CD4-positive, alpha-beta memory T cell (primary cell): ENCODE data around the gene LEMD2. TPM values are rescaled to one million over a fixed set of nuclear protein-coding genes. Genes with fewer than 3 reads are reported as not detected.

Experiments
- CTCF ChIA-PET: fragments of 350-600 bp; sonication (Branson Sonifier 250); formaldehyde crosslinking; loops from one replicate; lab custom pipeline; 2021; ENCODE audit warnings: inconsistent platforms; ENCODE audit not compliant: partially characterized antibody; lab: Charles Lee
- POLR2A ChIA-PET: fragments of 350-600 bp; sonication (Branson Sonifier 250); formaldehyde crosslinking; loops from one replicate; lab custom pipeline; 2021; ENCODE audit not compliant: partially characterized antibody; lab: Charles Lee
- DNase-seq, 5 donors: peaks; one replicate each; pipeline versions ENCODE4 v3.0.0 to v3.0.0-alpha.2; 2020 to 2022; ENCODE audit warnings: mixed read lengths in 1 of 5
- H3K27ac ChIP-seq: one replicate; pipeline ENCODE4 v1.7.0; 2013; ENCODE audit warnings: low read depth, low read length
- H3K27me3 ChIP-seq: 2 replicates; pipeline ENCODE4 v1.7.0; 2013; ENCODE audit warnings: mild to moderate bottlenecking, low read length, moderate library complexity; ENCODE audit not compliant: insufficient read depth
- H3K36me3 ChIP-seq: 2 replicates; pipeline ENCODE4 v1.7.0; 2013; ENCODE audit warnings: mild to moderate bottlenecking, low read length, moderate library complexity; ENCODE audit not compliant: insufficient read depth
- H3K4me1 ChIP-seq: 2 replicates; pipeline ENCODE4 v1.7.0; 2013; ENCODE audit warnings: mild to moderate bottlenecking, low read length, moderate library complexity; ENCODE audit not compliant: insufficient read depth
- H3K4me3 ChIP-seq, 2 donors: one replicate each; pipeline ENCODE4 v1.7.0; 2013; ENCODE audit warnings: low read length in 2 of 2, mild to moderate bottlenecking in 1 of 2
- H3K9me3 ChIP-seq, 2 donors: one replicate each; pipeline ENCODE4 v1.7.0; 2013; ENCODE audit warnings: low read length in 2 of 2, control low read depth in 1 of 2; ENCODE audit not compliant: control insufficient read depth in 1 of 2
- H3K27ac Mint-ChIP-seq, 7 donors: one replicate each; pipeline ENCODE4 v1.8.0; 2020 to 2021; ENCODE audit warnings: mixed read lengths in 7 of 7, mild to moderate bottlenecking in 6 of 7, inconsistent platforms in 3 of 7, moderate library complexity in 3 of 7
- H3K27me3 Mint-ChIP-seq, 2 donors: one replicate each; pipeline ENCODE4 v1.8.0; 2020 to 2021; ENCODE audit warnings: mixed read lengths in 2 of 2
- H3K36me3 Mint-ChIP-seq, 2 donors: one replicate each; pipeline ENCODE4 v1.8.0; 2020 to 2021; ENCODE audit warnings: mixed read lengths in 2 of 2, inconsistent platforms in 1 of 2, mild to moderate bottlenecking in 1 of 2
- H3K4me1 Mint-ChIP-seq, 4 donors: one replicate each; pipeline ENCODE4 v1.8.0; 2020 to 2021; ENCODE audit warnings: mixed read lengths in 4 of 4, mild to moderate bottlenecking in 1 of 4
- H3K4me3 Mint-ChIP-seq, 8 donors: one replicate each; pipeline ENCODE4 v1.8.0; 2020 to 2021; ENCODE audit warnings: mixed read lengths in 8 of 8, mild to moderate bottlenecking in 7 of 8, moderate library complexity in 6 of 8, inconsistent platforms in 3 of 8
- H3K9me3 Mint-ChIP-seq, 8 donors: one replicate each; pipeline ENCODE4 v1.8.0; 2020 to 2021; ENCODE audit warnings: mixed read lengths in 8 of 8, mild to moderate bottlenecking in 5 of 8, inconsistent platforms in 3 of 8, moderate library complexity in 1 of 8
- intact Hi-C: fragments of 100-400 bp; cut with micrococcal nuclease; formaldehyde crosslinking; loops from one replicate; pipeline ENCODE4 v1.15.1; 2023
- polyA plus RNA-seq, 2 donors: library from polyadenylated mRNA; unstranded; fragments of 300-500 nt; fragmentation: Illumina TruSeq; gene quantifications; one replicate each; pipeline ENCODE4 v1.2.3, GENCODE V29; 2021
- total RNA-seq, 2 experiments: library from RNA; stranded (reverse); gene quantifications; one replicate each; pipeline ENCODE4 v1.2.3, GENCODE V29; 2021

The LEMD2 gene
- total and polyA plus RNA-seq, 4 experiments from 2014 or later, result 13.5 to 126 (median 80.1) TPM

DNA sequence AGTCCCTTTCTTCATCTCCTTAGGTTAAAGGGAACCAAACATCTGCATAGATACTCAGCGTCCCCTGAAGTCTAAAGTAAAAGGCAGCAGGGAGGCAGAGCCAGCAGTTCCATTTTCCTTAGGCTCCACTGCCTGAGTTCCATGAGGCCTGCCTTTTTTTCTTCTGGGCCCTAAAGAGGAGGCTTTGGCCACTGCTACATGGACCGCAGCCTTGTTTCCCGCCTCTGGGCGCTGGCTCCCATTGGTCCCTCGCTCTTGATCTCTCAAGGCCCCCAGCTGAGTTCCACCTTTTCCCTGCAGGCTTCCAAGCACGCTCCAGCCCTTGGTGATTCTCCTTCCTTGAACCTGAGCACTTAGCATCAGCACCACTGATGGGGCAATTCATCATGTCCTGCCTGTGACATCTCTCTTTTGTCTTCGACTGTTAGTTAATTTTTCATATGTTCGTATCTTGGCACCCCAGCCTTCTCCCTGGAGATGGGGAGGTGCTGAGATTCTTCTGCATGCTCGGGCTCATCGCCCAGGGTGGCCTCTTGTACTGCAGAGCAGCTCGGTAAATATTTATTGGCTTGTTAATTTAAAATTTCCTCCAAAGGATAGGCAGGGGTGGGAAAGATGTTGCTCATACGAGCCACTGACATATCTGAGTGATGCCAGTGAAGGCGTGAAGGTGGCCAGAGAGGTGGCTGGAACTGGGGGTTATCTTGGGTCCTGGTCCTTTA lies 11.5 kb upstream of the LEMD2 start:
- Mint-ChIP-seq H3K4me3 (no peak overlapping the region), H3K27me3 (peaks cover 9 to 14% of the 10 kb centered on the region in 2 donors), H3K4me1 (peaks cover 0 to 8% (median 0%) of the 10 kb centered on the region in 4 donors), H3K27ac (no peak overlapping the region), H3K9me3 (peaks cover 0 to 2% (median 0%) of the 10 kb centered on the region in 8 donors), H3K36me3 (no peaks in the 10 kb centered on the region)
- DNase-seq, result no peak
- ChIA-PET CTCF (no interaction called here), POLR2A (no interaction called here)
- no peaks in the 10 kb centered on the region for H3K9me3 ChIP-seq
- H3K4me1 ChIP-seq, result no peaks in the 10 kb centered on the region
- no peaks in the 10 kb centered on the region for H3K27me3 ChIP-seq
- H3K36me3 ChIP-seq, result no peaks in the 10 kb centered on the region
- no peak overlapping the region for H3K4me3 ChIP-seq
- H3K27ac ChIP-seq, result no peak overlapping the region
- intact Hi-C loops, result no loop called here

DNA sequence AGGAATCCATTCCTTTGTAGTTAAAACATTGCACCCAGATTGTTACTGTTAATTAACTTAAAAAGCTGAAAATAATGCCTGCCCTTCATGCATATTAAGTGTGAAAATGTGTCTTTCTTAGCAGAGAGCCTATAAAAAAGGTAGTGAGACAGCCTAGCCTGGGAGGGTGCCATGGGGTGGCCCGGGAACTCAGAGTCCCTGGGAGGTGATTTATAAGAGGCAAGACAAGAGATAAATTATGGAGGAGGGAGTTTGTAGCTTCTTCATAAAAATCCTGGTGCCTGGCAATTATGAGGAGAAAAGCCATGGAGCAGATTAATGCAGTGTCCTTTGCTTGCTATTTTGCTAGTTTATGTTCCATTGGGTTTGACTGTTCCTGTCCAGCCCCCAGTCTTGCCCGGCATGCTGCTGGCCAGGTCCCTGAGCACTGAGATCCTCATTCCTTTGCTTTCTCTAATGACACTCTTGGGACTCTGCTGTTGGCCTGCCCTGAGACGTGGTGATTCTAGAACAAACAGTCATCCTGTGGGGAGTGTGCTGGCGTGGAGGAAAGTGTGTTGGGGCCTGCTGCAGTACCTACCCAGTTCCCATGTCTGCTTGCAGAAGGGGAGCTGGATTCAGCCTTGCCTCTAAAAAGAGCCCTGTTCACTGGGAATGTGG lies 10.7 kb upstream of the LEMD2 start:
- Mint-ChIP-seq H3K4me3 (peak overlapping the region in 1 of 8 donors; percentile 26), H3K9me3 (peaks cover 0 to 2% (median 0%) of the 10 kb centered on the region in 8 donors), H3K4me1 (peaks cover 0 to 5% (median 0%) of the 10 kb centered on the region in 4 donors), H3K27me3 (peaks cover 9 to 14% of the 10 kb centered on the region in 2 donors), H3K27ac (no peak overlapping the region), H3K36me3 (no peaks in the 10 kb centered on the region)
- ChIA-PET CTCF (no interaction called here), POLR2A (no interaction called here)
- Histone ChIP-seq H3K9me3 (no peaks in the 10 kb centered on the region), H3K36me3 (no peaks in the 10 kb centered on the region), H3K27ac (no peak overlapping the region), H3K4me1 (no peaks in the 10 kb centered on the region), H3K27me3 (no peaks in the 10 kb centered on the region), H3K4me3 (no peak overlapping the region)
- intact Hi-C loops, result no loop called here
- no peak for DNase-seq

DNA sequence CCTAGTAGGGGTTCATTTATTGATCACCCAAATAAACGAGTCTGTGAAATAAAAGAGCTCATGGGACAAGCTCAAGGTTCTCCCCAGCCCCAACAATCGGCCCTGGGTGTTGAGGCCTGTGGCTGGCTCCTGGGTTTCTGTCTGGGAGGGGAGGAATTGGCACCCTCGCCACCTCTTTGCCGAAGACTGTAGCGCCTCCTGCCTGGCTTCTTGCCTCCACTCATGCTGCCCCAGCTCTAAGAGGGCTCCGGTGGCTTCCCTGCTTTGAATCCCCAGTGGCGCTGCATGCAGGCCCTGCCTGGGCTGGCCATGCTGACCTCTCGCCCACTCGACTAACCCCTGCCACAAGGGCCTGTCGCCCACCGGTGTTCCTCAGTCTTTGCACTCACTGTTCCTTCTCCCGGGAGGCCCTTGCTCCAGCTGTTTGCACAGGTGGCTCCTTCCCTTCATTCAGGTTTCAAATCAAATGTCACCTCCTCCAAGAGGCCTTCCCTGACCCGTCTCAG lies 9.5 kb upstream of the LEMD2 start:
- peaks cover 9 to 17% of the 10 kb centered on the region in 2 donors for H3K27me3 Mint-ChIP-seq
- H3K4me3 Mint-ChIP-seq, result no peak overlapping the region
- H3K27ac Mint-ChIP-seq, result no peak overlapping the region
- ChIA-PET CTCF (no interaction called here), POLR2A (interaction anchor here (0.6 kb wide), 1 partner anchor 1850 kb away, joined by 3 read pairs; no protein-coding TSS in a partner anchor)
- intact Hi-C loops, result no loop called here
- H3K27me3 ChIP-seq, result no peaks in the 10 kb centered on the region
- H3K9me3 Mint-ChIP-seq, result peaks cover 0 to 2% (median 0%) of the 10 kb centered on the region in 8 donors
- H3K4me3 ChIP-seq, result no peak overlapping the region
- no peaks in the 10 kb centered on the region for H3K36me3 Mint-ChIP-seq
- H3K4me1 Mint-ChIP-seq, result no peaks in the 10 kb centered on the region
- no peaks in the 10 kb centered on the region for H3K36me3 ChIP-seq
- H3K4me1 ChIP-seq, result no peaks in the 10 kb centered on the region
- H3K27ac ChIP-seq, result no peak overlapping the region
- H3K9me3 ChIP-seq, result no peaks in the 10 kb centered on the region
- no peak for DNase-seq

DNA sequence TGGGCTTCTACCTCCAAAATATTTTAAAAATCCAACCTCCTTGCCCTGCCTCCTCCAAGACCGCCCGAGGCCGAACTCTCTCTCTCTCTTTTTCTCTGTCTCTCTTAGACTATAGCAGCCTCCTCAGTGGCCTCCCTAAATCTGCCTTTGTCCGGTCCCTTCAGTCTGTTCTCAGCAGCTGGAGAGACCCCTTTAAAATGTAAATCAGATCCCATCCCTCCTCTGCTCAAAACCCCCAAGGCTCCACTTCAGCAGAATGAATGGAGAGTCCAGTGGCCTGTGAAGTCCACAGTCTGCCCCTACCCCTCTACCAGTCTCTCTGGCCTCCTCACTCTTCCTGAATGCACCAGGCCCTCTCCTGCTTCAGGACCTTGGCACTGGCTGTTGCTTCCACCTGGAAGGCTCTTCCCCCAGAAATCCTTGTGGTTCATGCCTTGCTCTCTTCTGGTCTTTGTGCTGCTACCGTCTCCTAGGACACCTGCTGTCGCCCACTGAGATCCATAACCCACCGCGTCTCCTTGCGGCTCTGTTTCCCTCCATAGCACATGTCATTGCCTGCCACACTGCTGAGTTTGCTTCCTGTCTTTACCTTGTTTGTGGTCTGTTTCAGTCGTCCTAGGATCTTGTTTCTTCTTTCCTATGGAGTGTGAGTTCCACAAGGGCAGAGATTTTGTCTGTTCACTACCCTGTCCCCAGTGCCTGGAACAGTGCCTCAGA lies 8.9 kb upstream of the LEMD2 start:
- no peaks in the 10 kb centered on the region for H3K27me3 ChIP-seq
- no peak overlapping the region for H3K27ac ChIP-seq
- no peaks in the 10 kb centered on the region for H3K9me3 ChIP-seq
- H3K36me3 Mint-ChIP-seq, result no peaks in the 10 kb centered on the region
- H3K4me1 Mint-ChIP-seq, result no peaks in the 10 kb centered on the region
- POLR2A ChIA-PET, result interaction anchor here (0.6 kb wide), 1 partner anchor 1851 kb away, joined by 3 read pairs; no protein-coding TSS in a partner anchor
- H3K4me3 Mint-ChIP-seq, result no peak overlapping the region
- H3K9me3 Mint-ChIP-seq, result peaks cover 0 to 2% (median 0%) of the 10 kb centered on the region in 8 donors
- H3K36me3 ChIP-seq, result no peaks in the 10 kb centered on the region
- CTCF ChIA-PET, result no interaction called here
- intact Hi-C loops, result no loop called here
- no peak for DNase-seq
- H3K4me1 ChIP-seq, result no peaks in the 10 kb centered on the region
- H3K27ac Mint-ChIP-seq, result no peak overlapping the region
- H3K4me3 ChIP-seq, result no peak overlapping the region
- H3K27me3 Mint-ChIP-seq, result peaks cover 9 to 19% of the 10 kb centered on the region in 2 donors

DNA sequence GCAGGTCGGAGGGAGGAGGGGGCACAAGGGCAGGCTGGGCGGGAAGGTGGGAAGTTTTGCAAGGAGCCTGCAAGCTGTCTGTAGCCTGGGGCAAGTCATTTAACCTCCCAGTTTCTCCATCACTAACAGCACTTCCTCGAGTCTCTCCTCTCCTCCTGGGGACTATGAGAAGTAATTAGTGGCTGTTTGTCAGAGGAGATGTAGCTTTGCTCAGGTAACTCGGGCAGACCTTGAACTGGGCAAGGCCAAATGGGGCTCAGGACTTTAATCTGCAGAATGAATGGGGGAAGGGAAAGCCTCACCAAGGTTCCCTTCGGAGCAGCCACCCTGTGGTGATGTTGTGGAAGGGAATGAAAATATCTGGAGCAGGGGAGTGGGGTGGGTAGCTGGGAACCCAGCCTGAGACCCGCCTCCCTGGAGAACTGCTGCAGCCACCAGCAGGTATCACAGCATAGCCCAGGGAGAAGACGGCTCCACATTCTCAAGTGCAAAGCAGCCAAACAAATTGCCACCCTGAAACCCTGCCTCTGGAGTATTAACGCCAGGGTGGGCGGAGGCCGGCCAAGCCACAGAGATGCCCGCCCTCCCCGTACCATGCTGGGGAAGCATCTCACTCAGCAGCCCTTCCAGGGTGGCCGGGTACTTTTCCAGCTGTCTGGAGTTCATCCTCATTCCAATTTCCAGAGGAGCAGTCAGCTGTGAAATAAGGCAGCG lies 6.1 kb upstream of the LEMD2 start:
- H3K27me3 ChIP-seq, result no peaks in the 10 kb centered on the region
- POLR2A ChIA-PET, result no interaction called here
- no peak overlapping the region for H3K4me3 Mint-ChIP-seq
- no peaks in the 10 kb centered on the region for H3K4me1 Mint-ChIP-seq
- CTCF ChIA-PET, result interaction anchor here (1.1 kb wide), 1 partner anchor 24 kb away, joined by 4 read pairs; no protein-coding TSS in a partner anchor
- H3K4me1 ChIP-seq, result no peaks in the 10 kb centered on the region
- H3K36me3 Mint-ChIP-seq, result no peaks in the 10 kb centered on the region
- no peaks in the 10 kb centered on the region for H3K9me3 ChIP-seq
- no peak overlapping the region for H3K27ac Mint-ChIP-seq
- no peak for DNase-seq
- H3K27ac ChIP-seq, result no peak overlapping the region
- no peaks in the 10 kb centered on the region for H3K36me3 ChIP-seq
- intact Hi-C loops, result no loop called here
- peaks cover 9 to 19% of the 10 kb centered on the region in 2 donors for H3K27me3 Mint-ChIP-seq
- peaks cover 0 to 2% (median 0%) of the 10 kb centered on the region in 8 donors for H3K9me3 Mint-ChIP-seq
- no peak overlapping the region for H3K4me3 ChIP-seq

DNA sequence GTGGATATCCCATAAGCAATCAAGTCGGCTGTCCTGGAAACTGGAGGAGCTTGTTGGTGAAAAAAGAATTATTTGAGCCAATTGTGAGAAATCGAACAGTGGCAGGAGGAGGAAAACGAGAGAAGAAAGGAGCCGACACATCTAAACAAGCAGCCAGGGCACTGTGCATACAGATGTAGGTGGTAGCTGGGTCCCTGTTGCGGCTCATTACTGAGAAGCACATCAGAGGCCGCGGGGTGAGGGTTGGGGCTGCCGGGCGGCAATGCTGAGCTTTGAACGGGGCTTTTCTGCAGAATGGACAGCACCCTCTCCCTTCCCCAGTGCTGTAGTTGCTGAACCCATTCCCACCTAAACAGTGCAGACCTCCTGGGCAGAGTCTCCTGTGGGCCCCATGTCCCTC lies 4.1 kb upstream of the LEMD2 start:
- Mint-ChIP-seq H3K36me3 (peaks cover 0 to 2% of the 10 kb centered on the region in 2 donors), H3K27me3 (peaks cover 3 to 11% of the 10 kb centered on the region in 2 donors), H3K4me3 (no peak overlapping the region), H3K27ac (no peak overlapping the region), H3K9me3 (peaks cover 0 to 1% (median 0%) of the 10 kb centered on the region in 8 donors), H3K4me1 (peaks cover 4 to 13% (median 9%) of the 10 kb centered on the region in 4 donors)
- no peaks in the 10 kb centered on the region for H3K9me3 ChIP-seq
- CTCF ChIA-PET, result interaction anchor here (1.2 kb wide), 1 partner anchor 23 kb away, joined by 3 read pairs; no protein-coding TSS in a partner anchor
- intact Hi-C loops, result no loop called here
- H3K4me1 ChIP-seq, result peaks cover 5% of the 10 kb centered on the region
- POLR2A ChIA-PET, result interaction anchor here (1.0 kb wide), 1 partner anchor 62 kb away, joined by 3 read pairs; no protein-coding TSS in a partner anchor
- no peak overlapping the region for H3K4me3 ChIP-seq
- H3K27me3 ChIP-seq, result no peaks in the 10 kb centered on the region
- no peak overlapping the region for H3K27ac ChIP-seq
- DNase-seq, result no peak
- H3K36me3 ChIP-seq, result no peaks in the 10 kb centered on the region
